HG02642 (cell line): ENCODE measurements around the gene ADGRL2.

Source experiments
- ATAC-seq: cut with Tn5 transposase; IDR thresholded peaks from one replicate; pipeline ENCODE4 v1.9.1; 2021; ENCODE audit warnings: mild to moderate bottlenecking; ENCODE audit not compliant: unreplicated experiment, poor library complexity

The ADGRL2 gene

GRCh38 chr1:81889166-81889565 is 88.4 kb downstream of the ADGRL2 start:
- no peak for ATAC-seq

- ATAC-seq = no peak
Measured at GRCh38 chr1:81894867-81895266, 94.1 kb downstream of the ADGRL2 start.

- no peak for ATAC-seq
Measured at GRCh38 chr1:81899214-81899821, 98.6 kb downstream of the ADGRL2 start.

- ATAC-seq = no peak
Measured at GRCh38 chr1:81907575-81907974, 106.8 kb downstream of the ADGRL2 start.

- ATAC-seq = no peak
Measured at GRCh38 chr1:81912383-81912782, 111.6 kb downstream of the ADGRL2 start.

GRCh38 chr1:81915937-81916336 is 115.2 kb downstream of the ADGRL2 start:
- no peak for ATAC-seq

- no peak for ATAC-seq
Measured at GRCh38 chr1:81920245-81920740, 119.6 kb downstream of the ADGRL2 start.

GRCh38 chr1:81920886-81921285 is 120.2 kb downstream of the ADGRL2 start:
- no peak for ATAC-seq

- ATAC-seq = no peak
Measured at GRCh38 chr1:81921344-81921743, 120.6 kb downstream of the ADGRL2 start.

GRCh38 chr1:81921851-81922462 is 121.2 kb downstream of the ADGRL2 start:
- ATAC-seq = no peak

- ATAC-seq = no peak
Measured at GRCh38 chr1:81922955-81923354, 122.2 kb downstream of the ADGRL2 start.

- ATAC-seq = no peak
Measured at GRCh38 chr1:81929106-81929505, 128.4 kb downstream of the ADGRL2 start.

GRCh38 chr1:81936853-81937252 is 136.1 kb downstream of the ADGRL2 start:
- ATAC-seq = no peak

GRCh38 chr1:81937791-81938450 is 137.2 kb downstream of the ADGRL2 start:
- ATAC-seq = no peak

GRCh38 chr1:81948495-81948894 is 147.8 kb downstream of the ADGRL2 start:
- no peak for ATAC-seq

- no peak for ATAC-seq
Measured at GRCh38 chr1:81949421-81949820, 148.7 kb downstream of the ADGRL2 start.

GRCh38 chr1:81950037-81950436 is 149.3 kb downstream of the ADGRL2 start:
- no peak for ATAC-seq

- no peak for ATAC-seq
Measured at GRCh38 chr1:81950591-81951244, 150.0 kb downstream of the ADGRL2 start.

- ATAC-seq = no peak
Measured at GRCh38 chr1:81954534-81955020, 153.8 kb downstream of the ADGRL2 start.

GRCh38 chr1:81967951-81968350 is 167.2 kb downstream of the ADGRL2 start:
- ATAC-seq = no peak

GRCh38 chr1:81970416-81970815 is 169.7 kb downstream of the ADGRL2 start:
- no peak for ATAC-seq
